SK-N-SH treated with all-trans-retinoic acid at 6 μM for 48 hours (cell line): ENCODE measurements around the gene SCAF4.
A peak's percentile ranks its signal among the peaks of the same experiment; 100 is the strongest.

Source experiments
- ATAC-seq: fragments of 200-7000 bp; cut with Tn5 transposase; 3 replicates; pipeline ENCODE4 v1.9.1; 2020; ENCODE audit warnings: mild to moderate bottlenecking, moderate library complexity
- ARNTL ChIP-seq: fragments of 450-650 bp; formaldehyde crosslinking; IDR thresholded peaks from 2 replicates; pipeline ENCODE4 v1.5.0; 2020; ENCODE audit warnings: low read depth, mild to moderate bottlenecking, moderate library complexity, borderline replicate concordance
- CSDC2 ChIP-seq: fragments of 250-450 bp; sonication (Bioruptor Pico); IDR thresholded peaks from 2 replicates; pipeline ENCODE4 v1.5.0; 2020; ENCODE audit warnings: mild to moderate bottlenecking, moderate library complexity
- CSRNP3 ChIP-seq: fragments of 250-450 bp; sonication (Bioruptor Pico); IDR thresholded peaks from 2 replicates; pipeline ENCODE4 v1.5.1; 2021; ENCODE audit warnings: mild to moderate bottlenecking, moderate library complexity
- ISL1 ChIP-seq: fragments of 250-450 bp; sonication (Bioruptor Pico); IDR thresholded peaks from 2 replicates; pipeline ENCODE4 v2.1.2; 2022; ENCODE audit warnings: mild to moderate bottlenecking, moderate library complexity
- OSR1 ChIP-seq: fragments of 250-450 bp; sonication (Bioruptor Pico); IDR thresholded peaks from 2 replicates; pipeline ENCODE4 v1.8.0; 2022; ENCODE audit warnings: moderate library complexity, mild to moderate bottlenecking, inconsistent platforms
- PPARA ChIP-seq: fragments of 250-450 bp; sonication (Bioruptor Pico); IDR thresholded peaks from 2 replicates; pipeline ENCODE4 v1.5.0; 2020; ENCODE audit warnings: mild to moderate bottlenecking, borderline replicate concordance
- RARB ChIP-seq: fragments of 250-450 bp; sonication (Bioruptor Pico); IDR thresholded peaks from 2 replicates; pipeline ENCODE4 v1.8.0; 2021; ENCODE audit warnings: mild to moderate bottlenecking, moderate library complexity
- SNAI2 ChIP-seq: fragments of 250-450 bp; sonication (Bioruptor Pico); IDR thresholded peaks from 2 replicates; pipeline ENCODE4 v1.5.0; 2020; ENCODE audit warnings: mild to moderate bottlenecking, moderate library complexity
- TOX ChIP-seq: fragments of 250-450 bp; sonication (Bioruptor Pico); IDR thresholded peaks from 2 replicates; pipeline ENCODE4 v1.8.0; 2021; ENCODE audit warnings: mild to moderate bottlenecking, moderate library complexity, borderline replicate concordance
- TSHZ2 ChIP-seq: fragments of 250-450 bp; sonication (Bioruptor Pico); IDR thresholded peaks from 2 replicates; pipeline ENCODE4 v1.5.0; 2020; ENCODE audit warnings: mild to moderate bottlenecking, moderate library complexity
- ZC3H10 ChIP-seq: fragments of 250-450 bp; sonication (Bioruptor Pico); IDR thresholded peaks from 2 replicates; pipeline ENCODE4 v1.5.1; 2021; ENCODE audit warnings: mild to moderate bottlenecking, moderate library complexity
- ZFP3 ChIP-seq: fragments of 250-450 bp; sonication (Bioruptor Pico); IDR thresholded peaks from 2 replicates; pipeline ENCODE4 v1.5.0; 2020; ENCODE audit warnings: mild to moderate bottlenecking, moderate library complexity
- ZFP30 ChIP-seq: fragments of 450-650 bp; formaldehyde crosslinking; IDR thresholded peaks from 2 replicates; pipeline ENCODE4 v1.5.0; 2022; ENCODE audit warnings: mild to moderate bottlenecking, moderate library complexity
- ZNF565 ChIP-seq: fragments of 450-650 bp; formaldehyde crosslinking; conservative IDR thresholded peaks from 2 replicates; pipeline ENCODE4 v1.5.0; 2020; ENCODE audit warnings: low read depth, mild to moderate bottlenecking, moderate library complexity
- ZNF70 ChIP-seq: fragments of 450-650 bp; formaldehyde crosslinking; IDR thresholded peaks from 2 replicates; pipeline ENCODE4 v1.5.0; 2020; ENCODE audit warnings: mild to moderate bottlenecking, moderate library complexity
- TF ChIP-seq, protein P1 (sequence below): fragments of 250-450 bp; sonication (Bioruptor Pico); IDR thresholded peaks from 2 replicates; pipeline ENCODE4 v1.5.1; 2020; ENCODE audit warnings: low read depth, mild to moderate bottlenecking, moderate library complexity

The SCAF4 gene

DNA sequence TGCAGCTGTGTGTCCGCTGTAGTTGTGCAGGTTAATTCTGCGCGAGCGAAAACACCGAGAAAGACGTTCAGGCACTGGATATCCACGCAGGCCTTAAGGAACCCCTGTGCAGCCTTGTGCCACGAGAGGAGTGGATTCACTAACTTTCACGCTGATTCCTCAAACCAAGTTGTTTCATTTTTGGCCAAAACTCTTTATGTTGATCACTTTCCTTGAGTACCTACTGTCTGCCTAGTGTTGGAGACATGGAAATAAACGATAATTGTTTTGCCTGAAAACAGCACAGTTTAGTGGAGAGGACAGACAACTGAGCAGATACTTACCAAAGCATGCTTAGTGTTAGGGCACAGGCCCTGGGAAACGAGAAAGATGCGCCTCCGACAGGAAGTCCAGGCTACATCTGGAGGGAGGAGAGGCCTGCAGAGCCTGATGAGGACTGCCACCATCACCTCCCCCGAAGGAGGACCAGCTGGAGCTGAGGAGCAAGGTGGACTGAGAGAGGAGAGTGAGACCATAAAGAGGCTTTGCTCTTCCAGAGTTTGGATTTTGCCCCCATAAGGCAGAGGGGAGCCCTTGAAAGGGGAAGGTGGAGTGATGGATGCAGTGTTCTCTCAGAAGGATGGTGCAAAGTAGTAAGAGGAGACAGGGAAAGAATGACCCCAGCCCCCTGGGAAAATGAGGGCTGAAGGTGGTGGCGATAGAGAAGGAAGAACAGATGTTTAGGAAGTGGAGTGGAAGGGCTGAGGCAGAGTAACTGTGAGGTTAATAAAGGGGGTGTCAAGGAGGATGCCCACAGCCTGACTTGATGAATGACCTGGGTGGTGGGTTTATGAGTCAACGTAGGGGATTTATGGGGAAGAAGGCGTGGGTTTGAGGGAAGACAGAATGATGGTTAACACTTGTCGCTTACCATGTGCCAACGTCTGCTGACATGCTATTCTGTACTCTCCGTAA lies 956 bp upstream of the SCAF4 start:
- TF ChIP-seq ZFP30 (CRISPR knock-in tag): no peak
- TF ChIP-seq SNAI2 (CRISPR knock-in tag): no peak
- TF ChIP-seq CSDC2 (CRISPR knock-in tag): no peak
- TF ChIP-seq ZC3H10 (CRISPR knock-in tag): no peak
- TF ChIP-seq, protein P1, sequence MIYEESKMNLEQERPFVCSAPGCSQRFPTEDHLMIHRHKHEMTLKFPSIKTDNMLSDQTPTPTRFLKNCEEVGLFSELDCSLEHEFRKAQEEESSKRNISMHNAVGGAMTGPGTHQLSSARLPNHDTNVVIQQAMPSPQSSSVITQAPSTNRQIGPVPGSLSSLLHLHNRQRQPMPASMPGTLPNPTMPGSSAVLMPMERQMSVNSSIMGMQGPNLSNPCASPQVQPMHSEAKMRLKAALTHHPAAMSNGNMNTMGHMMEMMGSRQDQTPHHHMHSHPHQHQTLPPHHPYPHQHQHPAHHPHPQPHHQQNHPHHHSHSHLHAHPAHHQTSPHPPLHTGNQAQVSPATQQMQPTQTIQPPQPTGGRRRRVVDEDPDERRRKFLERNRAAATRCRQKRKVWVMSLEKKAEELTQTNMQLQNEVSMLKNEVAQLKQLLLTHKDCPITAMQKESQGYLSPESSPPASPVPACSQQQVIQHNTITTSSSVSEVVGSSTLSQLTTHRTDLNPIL (CRISPR knock-in tag): no peak
- ATAC-seq: peak; percentile 7

- ATAC-seq: peak; percentile 51
- TF ChIP-seq PPARA (CRISPR knock-in tag) (no peak), ZFP3 (no peak), TSHZ2 (CRISPR knock-in tag) (no peak), ZC3H10 (CRISPR knock-in tag) (no peak), ARNTL (no peak)
Measured at GRCh38 chr21:31731056-31731856, 662 bp downstream of the SCAF4 start.

DNA sequence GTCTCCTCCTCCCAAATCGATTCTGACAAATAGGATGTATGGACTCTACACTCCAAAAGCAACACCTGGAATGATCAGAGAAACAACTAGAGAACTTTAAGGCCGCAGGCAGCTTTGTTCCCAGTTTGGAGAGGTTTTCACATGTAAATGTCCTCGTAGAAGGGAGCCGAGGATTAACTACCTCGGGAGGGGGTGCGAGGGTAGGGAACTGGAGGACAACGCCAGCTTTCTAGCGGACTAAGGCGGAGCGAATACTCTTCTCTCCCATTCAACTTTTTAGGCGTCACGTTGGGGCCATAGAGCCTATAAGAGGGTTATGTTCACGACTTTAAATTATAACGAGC lies 1.2 kb downstream of the SCAF4 start:
- no peak for TF ChIP-seq CSDC2 (CRISPR knock-in tag)
- ATAC-seq: peak; percentile 15

DNA sequence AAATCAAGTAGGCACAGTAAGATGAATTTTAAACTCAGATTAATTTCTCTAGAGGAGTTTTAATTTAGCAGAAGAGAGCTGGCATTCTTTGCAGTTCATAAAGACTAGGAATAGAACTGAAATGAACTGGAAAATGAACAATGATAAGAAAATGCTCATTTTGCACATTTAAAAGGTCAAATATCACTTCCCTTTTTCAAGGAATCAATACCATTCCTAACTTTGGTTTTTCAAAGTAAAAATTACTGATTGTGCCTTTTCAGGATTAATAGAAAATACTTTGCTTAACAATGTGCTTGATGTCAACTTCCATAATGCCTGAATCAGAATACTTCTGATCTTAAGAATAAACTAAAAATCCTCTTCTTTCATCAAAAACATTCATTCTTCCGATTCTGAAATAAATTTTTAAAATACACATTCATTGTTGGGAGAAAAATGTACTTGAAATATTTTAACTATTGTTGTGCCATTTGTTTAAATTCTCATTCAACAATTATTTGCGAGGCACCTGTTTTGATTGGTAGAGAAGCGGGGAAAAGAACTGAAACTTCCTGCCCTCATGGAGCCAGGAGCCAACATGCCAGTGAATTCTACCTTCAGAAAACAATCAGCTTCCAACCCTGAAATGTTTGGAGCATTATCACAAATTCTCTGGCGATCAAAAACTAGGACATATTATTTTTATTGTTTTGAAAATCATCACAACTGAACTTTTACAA lies 2.1 kb downstream of the SCAF4 start:
- TF ChIP-seq TOX (CRISPR knock-in tag) (no peak), ZNF70 (CRISPR knock-in tag) (no peak), OSR1 (no peak), ZC3H10 (CRISPR knock-in tag) (no peak)
- no peak for ATAC-seq

DNA sequence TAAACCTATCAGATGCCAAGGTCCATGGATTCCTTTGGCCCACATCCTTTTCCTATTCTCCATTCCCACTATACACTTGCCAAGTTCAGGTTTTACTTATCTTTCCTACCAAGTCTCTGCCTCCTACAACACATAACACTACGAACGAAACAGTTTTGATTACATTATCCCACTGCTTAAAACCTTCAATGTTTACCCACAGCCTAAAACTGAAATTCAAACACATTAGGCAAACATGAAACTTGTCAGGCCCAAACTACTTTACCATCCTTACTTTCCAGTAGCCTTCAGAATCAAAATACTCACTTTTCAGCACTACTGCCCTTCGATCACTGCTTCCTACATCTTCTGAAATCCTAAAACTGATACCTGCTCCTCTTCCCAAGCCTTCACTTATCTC lies 3.0 kb downstream of the SCAF4 start:
- TF ChIP-seq ISL1 (CRISPR knock-in tag) (no peak), TSHZ2 (CRISPR knock-in tag) (no peak), CSDC2 (CRISPR knock-in tag) (no peak), SNAI2 (CRISPR knock-in tag) (no peak), RARB (CRISPR knock-in tag) (no peak)
- no peak for ATAC-seq

DNA sequence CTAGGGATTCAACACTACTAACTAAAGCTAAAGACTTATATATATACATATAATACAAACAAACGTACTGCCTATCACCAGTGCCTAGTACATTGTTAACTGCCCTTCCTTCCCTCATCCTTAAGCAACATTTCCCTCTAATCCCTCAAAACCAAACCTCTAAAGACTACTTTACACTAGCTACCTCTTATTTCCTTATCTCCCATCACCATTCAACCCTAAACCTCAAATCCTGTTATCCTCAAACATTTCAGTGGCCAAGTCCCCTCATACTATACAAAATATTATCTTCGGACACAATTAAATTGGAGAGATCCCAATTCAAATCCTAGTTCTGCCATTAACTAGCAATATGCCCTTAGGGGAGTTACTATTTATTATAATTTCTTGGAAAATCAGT lies 3.7 kb downstream of the SCAF4 start:
- ATAC-seq: no peak
- no peak for TF ChIP-seq ISL1 (CRISPR knock-in tag)
- no peak for TF ChIP-seq CSRNP3
- no peak for TF ChIP-seq TSHZ2 (CRISPR knock-in tag)
- no peak for TF ChIP-seq CSDC2 (CRISPR knock-in tag)
- TF ChIP-seq ZNF565 (CRISPR knock-in tag): no peak
